Lung microvascular endothelial cell (primary cell): Measurements from ENCODE around the gene TMEM63C. TPM values are rescaled to one million over a fixed set of nuclear protein-coding genes. Genes with fewer than 3 reads are reported as not detected.

ENCODE experiments used
- DNase-seq, 2 donors: peaks; one replicate each; pipeline versions ENCODE4 v3.0.0 to v3.0.0-alpha.2; 2010; ENCODE audit warnings: low read depth in 2 of 2
- total RNA-seq: library from RNA; depleted of rRNA; stranded (reverse); fragments of >200 nt; gene quantifications from 2 replicates; pipeline ENCODE4 v1.2.1, GENCODE V29; 2014

The TMEM63C gene
- total RNA-seq, 1 donor from 2014 or later: 0.79 TPM

DNA sequence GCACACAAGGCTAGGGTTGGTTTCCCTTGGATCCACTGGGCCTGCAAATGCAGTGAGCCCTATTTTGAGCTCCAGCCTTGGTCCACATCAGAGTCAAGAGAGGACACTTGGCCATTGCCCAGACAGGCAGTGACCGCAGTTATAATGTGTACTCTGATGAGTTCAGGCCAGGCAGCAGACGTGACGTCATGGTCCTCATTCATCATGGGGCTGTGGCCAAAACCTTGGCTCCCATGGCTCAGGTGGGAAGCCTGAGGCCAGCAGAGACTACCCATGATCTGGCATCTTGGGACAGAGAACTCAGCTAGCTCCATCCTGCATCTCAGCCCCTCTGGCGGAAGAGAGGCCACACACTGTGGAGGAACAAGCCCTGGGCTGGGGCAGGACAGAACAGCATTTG is 16.4 kb downstream of the TMEM63C start:
- no peak for DNase-seq

DNA sequence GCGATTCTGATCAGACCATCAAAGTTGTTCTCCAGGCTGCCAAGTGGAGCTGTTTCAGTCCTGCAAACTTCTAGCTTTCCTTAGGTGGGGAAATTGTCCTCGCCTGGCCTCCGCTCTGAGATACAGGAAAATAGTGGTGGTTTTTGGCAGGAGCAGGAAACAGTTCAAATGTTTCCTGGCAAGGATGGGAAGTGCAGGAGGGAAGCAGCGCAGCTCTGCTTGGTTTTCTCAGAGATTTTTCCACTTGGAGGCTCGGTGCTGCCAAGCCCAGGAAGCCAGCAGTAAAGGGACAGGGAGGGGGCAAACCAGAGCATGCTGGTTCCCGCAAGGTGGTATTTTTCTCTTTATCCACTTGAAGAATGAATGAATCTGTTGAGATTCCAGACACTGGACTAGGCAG is 17.0 kb downstream of the TMEM63C start:
- DNase-seq: no peak

DNA sequence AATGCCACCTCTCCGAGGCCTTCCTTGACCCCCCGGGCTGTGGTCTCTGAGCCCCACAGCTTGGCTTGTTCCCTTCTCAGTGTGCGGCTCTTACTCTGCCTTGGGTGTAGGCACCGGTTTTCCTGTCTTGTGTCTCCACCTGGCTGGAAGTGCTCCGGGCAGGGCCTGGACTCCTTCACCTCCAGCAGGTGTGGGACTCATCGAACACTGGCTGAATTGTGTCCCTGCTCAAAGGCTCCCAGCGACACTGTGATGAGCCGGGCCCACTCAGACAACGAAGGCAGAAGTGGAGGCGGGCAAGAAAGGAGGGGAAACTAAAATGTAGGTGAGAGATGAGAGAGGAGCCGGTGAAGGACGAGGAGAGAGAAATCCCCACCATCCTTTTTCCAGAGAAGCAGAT is 18.0 kb downstream of the TMEM63C start:
- no peak for DNase-seq

DNA sequence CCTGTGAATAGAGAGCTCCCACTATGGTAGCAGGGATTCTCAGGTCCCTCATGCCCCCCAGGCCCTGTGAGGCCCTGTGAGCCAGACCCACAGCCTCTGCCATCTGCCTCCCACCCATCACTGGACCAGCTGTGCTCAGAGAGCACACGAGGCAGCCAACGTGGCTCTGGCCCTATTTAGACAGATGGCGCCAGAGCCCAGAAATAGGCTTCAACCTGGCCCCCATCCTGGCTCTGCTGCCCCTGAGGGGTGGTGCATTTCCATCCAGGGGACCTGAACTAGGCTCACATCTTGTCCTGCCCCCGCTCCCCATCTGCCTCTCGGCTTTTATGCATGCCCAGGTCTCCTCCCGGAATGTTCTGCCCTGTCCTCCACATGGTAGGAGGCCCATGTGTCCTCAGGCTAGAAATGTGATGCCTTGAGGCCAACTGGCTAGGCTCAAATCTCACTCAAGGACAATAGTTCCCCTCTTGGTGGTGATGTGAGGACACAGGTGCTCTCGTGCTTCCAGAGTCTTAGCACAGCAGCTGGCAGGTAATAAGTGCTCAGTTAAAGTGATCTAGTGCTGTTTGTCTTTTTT is 18.9 kb downstream of the TMEM63C start:
- DNase-seq: no peak

GRCh38 chr14:77201696-77202095 is 20.1 kb downstream of the TMEM63C start:
- DNase-seq: no peak

- DNase-seq: no peak
These were observed 22.2 kb downstream of the TMEM63C start for GRCh38 chr14:77203611-77204458.

DNA sequence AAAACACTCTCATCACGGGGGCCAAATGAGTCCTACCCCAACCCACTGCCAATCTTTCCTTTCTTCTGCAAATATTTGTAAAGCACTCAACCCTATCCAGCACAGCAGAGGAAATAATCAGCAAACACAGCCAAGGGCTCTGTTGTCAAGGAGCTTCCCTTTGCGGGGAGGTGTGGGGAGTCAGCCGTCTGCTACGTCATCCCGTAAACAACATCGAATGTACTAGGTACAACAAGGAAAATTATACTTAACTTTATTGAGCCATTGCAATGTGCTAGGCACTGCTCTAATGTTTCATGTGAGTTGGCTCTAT is 22.8 kb downstream of the TMEM63C start:
- DNase-seq: no peak

- DNase-seq: no peak
These were observed 23.3 kb downstream of the TMEM63C start for GRCh38 chr14:77204907-77205306.

DNA sequence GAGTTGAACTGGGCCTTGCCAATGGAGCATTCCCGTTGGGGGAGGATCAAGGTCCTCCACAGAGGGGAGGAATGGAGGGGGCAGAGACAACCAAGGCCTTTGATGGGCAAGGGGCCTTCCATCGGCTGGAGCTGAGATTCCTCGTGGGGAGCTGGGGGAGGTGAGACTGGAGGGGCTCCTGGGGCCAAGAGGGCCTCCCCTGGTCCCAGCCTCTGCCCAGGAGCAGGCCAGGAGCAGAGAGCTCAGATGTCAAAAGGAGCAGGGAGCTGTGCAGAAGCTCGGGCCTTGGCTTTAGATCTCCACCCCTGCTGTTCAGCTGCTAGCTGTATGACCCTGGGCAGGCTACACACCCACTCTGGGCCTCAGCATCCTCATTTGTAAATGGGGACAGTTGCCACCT is 24.0 kb downstream of the TMEM63C start:
- no peak for DNase-seq

- no peak for DNase-seq
These were observed 24.7 kb downstream of the TMEM63C start for GRCh38 chr14:77206261-77206824.

DNA sequence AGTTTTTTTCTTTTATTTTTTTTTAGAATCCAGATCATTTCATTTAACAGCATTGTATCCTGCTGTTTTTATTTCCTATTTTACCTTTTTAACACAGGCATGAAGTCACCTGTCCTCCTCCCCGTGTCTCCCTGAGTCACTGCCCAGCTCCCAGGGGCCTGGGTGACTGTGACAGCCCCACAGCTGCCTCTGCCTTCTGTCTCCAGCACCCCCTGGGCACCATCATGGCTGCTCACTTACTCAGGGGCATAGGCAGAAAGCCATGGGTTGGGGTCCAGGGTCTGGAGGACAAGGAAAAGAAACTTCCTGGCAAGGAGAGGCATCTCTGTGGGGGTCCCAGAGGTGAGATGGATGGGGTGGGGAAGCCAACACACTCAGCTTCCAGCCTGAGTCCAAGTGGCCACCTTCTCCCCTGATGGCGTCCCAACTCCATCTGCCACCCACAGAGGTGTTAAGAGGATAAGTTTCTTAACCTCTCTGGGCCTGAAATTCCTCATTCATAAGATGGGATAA is 25.3 kb downstream of the TMEM63C start:
- DNase-seq: no peak

- peak; percentile 72 to 77 for DNase-seq
These were observed 26.8 kb downstream of the TMEM63C start for GRCh38 chr14:77208291-77208978.

- DNase-seq: no peak
These were observed 27.4 kb downstream of the TMEM63C start for GRCh38 chr14:77208979-77209318.

DNA sequence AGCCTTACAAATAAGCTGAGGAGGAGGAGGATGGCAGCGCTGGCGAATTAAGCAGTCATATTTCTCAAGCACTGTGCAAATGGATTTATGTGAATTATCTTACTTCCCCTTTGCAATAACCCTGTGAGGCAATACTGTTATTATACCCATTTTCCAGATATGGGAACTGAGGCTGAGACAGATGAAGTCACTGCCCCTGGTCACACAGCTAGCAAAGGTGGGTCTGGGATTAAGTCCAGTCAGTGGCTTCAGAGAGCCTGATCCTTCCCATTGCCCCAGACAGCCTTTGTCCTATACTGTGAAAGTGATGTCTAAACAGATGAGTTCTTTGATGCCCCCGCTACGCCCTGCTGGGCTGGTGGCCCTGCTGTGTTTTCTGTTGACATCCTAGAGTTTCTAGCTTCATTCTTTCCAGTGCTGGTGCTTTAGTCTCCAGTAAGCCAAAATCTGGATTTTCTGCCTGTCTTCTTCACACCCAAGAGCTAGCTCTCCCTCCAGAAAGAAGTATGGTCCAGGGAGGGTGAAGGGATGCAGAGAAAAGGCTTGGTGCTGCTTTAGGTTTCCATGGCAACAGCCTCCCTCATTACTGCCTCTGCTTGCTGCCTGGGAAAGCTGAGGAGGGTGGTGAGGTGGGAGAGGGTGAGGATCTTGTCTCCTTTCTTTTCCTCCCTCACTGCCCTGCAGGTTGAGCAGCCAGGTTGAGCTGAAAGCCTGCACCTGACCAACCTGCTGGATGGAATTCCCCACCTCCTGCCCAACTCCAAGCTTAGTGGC is 30.7 kb downstream of the TMEM63C start:
- DNase-seq: no peak

DNA sequence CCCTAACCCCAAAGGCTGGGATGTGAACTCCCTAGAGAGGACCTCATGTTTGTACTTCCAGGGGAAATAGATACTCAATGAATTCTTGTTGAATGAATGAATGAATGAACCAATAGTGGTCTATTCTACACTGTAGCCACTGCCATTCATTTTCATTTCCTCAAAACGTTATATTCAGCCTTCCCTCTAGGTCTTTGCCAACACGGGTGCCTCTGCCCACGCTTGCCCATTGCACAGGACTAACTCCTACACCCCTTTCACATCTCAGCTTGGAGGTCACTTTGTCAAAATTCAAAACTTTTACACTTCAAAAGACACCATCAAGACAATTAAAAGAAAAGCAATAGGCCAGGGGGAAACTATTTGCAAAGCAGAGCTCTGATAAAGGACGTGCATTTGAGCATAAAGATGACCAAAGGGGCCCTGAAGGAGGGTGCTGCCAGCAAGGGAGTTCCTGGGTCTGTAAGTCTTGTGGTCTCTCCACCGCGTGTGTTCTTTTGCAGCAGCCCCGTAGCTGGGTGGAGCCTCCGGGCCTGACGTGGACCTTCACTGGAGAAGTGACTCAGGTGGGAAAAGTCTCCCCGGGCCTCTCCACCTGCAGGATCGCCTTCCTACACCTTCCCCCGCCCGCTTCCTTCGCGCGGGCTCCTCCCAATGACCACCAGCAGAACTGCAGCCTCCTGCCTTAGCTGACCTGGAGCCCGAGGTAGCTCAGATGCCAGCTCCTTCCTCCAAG is 31.5 kb downstream of the TMEM63C start:
- peak; percentile 10 to 34 for DNase-seq

DNA sequence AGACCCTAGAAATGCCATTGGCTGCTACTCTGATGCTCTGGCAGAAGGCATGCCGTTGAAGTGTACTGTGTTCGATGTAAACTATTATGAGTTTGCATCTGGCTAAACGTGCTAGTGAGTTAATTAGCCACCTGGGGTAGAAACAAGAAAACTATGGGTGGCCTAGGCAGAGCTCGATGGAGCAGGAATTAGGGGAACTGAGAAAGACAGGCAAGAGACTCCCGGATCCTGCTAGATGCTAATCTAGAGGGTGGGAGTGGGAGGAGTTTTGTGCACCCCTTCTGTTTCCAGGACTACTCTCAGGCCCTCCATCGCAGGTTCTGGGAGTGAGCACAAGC is 32.0 kb downstream of the TMEM63C start:
- DNase-seq: no peak

DNA sequence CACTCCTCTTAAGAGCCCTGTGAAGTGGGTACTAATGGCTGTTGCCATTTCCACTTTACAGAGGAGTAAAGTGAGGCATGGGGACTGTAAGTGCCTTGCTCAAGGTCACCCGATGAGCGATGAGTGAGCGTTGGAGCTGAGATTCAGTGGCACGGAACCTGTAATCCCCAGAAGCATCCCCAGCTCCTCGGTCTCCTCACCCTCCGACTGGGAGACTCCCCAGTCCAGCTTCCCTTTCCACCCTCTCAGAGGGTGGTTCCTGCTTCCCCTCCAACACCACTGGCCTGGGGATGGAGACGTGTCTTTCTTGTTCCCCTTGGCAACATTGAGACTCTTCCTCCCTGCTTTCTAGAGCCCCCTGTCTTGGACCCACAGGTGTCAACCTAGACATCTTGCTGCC is 32.6 kb downstream of the TMEM63C start:
- DNase-seq: no peak

DNA sequence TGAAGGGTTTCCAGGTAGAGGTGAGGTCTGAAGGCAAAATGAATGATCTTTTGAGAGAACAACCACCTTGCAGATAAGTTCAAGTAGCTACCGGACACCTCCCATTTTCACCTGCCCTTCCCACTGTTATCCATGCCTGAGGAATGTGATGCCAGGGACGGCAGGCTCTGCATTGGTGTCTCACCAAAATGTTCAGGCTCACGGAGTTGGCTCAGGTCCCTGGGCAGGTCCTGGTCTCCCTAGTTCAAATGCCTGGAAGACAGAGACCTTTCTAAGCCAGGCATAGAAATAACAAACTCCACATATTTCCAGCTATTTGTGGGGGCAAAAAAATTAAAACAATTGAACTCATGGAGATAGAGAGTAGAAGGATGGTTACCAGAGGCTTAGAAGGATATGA is 36.0 kb downstream of the TMEM63C start:
- no peak for DNase-seq

- DNase-seq: no peak
These were observed 38.0 kb downstream of the TMEM63C start for GRCh38 chr14:77219591-77219990.

DNA sequence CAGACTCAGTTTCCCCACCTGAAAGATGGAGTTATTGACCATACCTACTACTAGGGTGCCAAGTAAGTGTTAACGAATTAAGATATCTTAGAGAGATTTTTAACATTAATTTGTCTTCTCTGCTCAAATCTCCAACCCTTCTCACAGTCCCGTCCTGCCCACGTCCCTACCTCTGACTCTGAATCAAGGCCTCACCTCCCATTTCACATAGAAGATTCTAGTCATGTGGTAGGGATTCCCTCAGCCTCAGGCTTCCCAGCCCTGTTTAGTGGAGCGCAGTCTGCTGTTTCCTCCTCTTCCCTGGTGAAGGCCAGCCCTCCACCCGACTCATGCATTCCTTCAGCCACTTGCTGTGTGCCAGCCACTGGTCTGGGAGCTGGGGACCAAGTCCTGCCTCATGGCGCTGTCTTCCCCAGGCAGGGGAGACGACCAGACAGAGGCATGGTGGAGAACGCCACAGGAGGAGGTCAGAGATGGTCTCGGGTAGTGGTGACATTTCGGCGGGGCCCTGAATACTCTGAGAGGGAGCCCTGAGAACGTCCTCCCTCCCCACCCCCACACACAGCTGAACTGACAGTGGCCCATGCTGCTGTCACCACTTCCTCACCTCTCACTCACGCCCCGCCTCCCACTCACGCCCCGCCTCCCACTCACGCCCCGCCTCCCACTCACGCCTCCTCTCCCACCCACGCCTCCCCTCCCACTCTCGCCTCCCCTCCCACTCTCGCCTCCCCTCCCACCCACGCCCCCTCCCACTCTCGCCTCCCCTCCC is 38.8 kb downstream of the TMEM63C start:
- DNase-seq: no peak
